Measurements from ENCODE around the gene GJD4.

The GJD4 gene

GRCh38 chr10:35608328-35608672 lies 3.2 kb downstream of the GJD4 start:
- TF ChIP-seq CTCF (IDR thresholded peaks at IDR 0.05; ENCODE audit: control extremely low read depth, extremely low read depth, low read depth, missing control alignments), result no peak
- POLR2A ChIA-PET, result no interaction called here
- CTCF ChIA-PET, result no interaction called here
- no peak for DNase-seq (ENCODE audit: extremely low spot score)

- no peak for TF ChIP-seq CTCF (IDR thresholded peaks at IDR 0.05; ENCODE audit: control extremely low read depth, extremely low read depth, low read depth, missing control alignments)
- CTCF ChIA-PET, result interaction anchor here (1.4 kb wide), 1 partner anchor 10 kb away, joined by 3 read pairs; no protein-coding TSS in a partner anchor
- no peak for DNase-seq (ENCODE audit: extremely low spot score)
- POLR2A ChIA-PET, result no interaction called here
These were observed 6.6 kb downstream of the GJD4 start for GRCh38 chr10:35611750-35612149.

GRCh38 chr10:35612385-35613106 lies 7.4 kb downstream of the GJD4 start:
- POLR2A ChIA-PET, result no interaction called here
- CTCF ChIA-PET, result interaction anchor here (0.8 to 1.4 kb wide), 4 partner anchors 9 to 27 kb away, joined by 3 to 6 read pairs (median 4); no protein-coding TSS in a partner anchor
- no peak for DNase-seq (ENCODE audit: extremely low spot score)
- TF ChIP-seq CTCF (IDR thresholded peaks at IDR 0.05; ENCODE audit: control extremely low read depth, extremely low read depth, low read depth, missing control alignments), result no peak

- TF ChIP-seq CTCF (IDR thresholded peaks at IDR 0.05; ENCODE audit: control extremely low read depth, extremely low read depth, low read depth, missing control alignments), result no peak
- CTCF ChIA-PET, result interaction anchor here (0.8 to 1.7 kb wide), 5 partner anchors 8 to 1268 kb away, joined by 3 to 6 read pairs (median 4); no protein-coding TSS in a partner anchor
- no peak for DNase-seq (ENCODE audit: extremely low spot score)
- POLR2A ChIA-PET, result no interaction called here
These were observed 7.9 kb downstream of the GJD4 start for GRCh38 chr10:35613107-35613440.

- TF ChIP-seq CTCF (IDR thresholded peaks at IDR 0.05; ENCODE audit: control extremely low read depth, extremely low read depth, low read depth, missing control alignments), result no peak
- DNase-seq (ENCODE audit: extremely low spot score), result no peak
- ChIA-PET POLR2A (no interaction called here), CTCF (interaction anchor here (0.7 to 1.7 kb wide), 5 partner anchors 19 to 1267 kb away, joined by 3 to 6 read pairs (median 4); no protein-coding TSS in a partner anchor)
These were observed 8.6 kb downstream of the GJD4 start for GRCh38 chr10:35613597-35614226.

GRCh38 chr10:35614312-35614711 lies 9.2 kb downstream of the GJD4 start:
- no peak for DNase-seq (ENCODE audit: extremely low spot score)
- TF ChIP-seq CTCF (IDR thresholded peaks at IDR 0.05; ENCODE audit: control extremely low read depth, extremely low read depth, low read depth, missing control alignments), result no peak
- ChIA-PET CTCF (interaction anchor here (0.7 to 1.7 kb wide), 3 partner anchors 20 to 1267 kb away, joined by 3 to 4 read pairs (median 3); no protein-coding TSS in a partner anchor), POLR2A (no interaction called here)
